ENCODE results near the gene PTPA.

PTPA gene

DNA sequence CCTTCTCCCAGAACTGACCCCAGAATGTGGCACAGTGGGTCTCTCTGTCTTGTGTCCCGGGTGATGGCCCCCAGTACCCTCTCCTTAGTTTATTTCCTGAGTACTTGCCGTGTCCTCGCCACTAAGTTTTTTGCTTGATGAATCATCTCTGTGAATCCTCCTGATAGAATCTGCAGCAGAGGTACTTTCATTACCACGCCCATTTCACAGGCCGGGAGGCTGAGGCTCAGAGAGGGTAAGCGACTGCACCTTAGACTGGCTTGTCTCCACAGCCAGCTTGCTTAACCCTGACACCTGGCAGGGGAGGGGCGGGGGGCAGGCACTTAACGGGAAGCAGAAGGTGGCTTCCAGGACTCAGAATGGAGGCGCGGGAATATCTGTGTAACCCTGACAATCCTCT is 74.8 kb downstream of the PTPA start:
- no peak for TF ChIP-seq FOXP2 (optimal IDR thresholded peaks at IDR 0.05; ENCODE audit: borderline replicate concordance, extremely low read depth, extremely low read length, insufficient read depth)
- no peak for TF ChIP-seq TAF1 (IDR thresholded peaks at IDR 0.05; ENCODE audit: borderline replicate concordance, insufficient read depth, low read length)
- TF ChIP-seq SIN3A (IDR thresholded peaks at IDR 0.05; ENCODE audit: borderline replicate concordance, insufficient read depth, low read length) = no peak
- TF ChIP-seq, protein P1, sequence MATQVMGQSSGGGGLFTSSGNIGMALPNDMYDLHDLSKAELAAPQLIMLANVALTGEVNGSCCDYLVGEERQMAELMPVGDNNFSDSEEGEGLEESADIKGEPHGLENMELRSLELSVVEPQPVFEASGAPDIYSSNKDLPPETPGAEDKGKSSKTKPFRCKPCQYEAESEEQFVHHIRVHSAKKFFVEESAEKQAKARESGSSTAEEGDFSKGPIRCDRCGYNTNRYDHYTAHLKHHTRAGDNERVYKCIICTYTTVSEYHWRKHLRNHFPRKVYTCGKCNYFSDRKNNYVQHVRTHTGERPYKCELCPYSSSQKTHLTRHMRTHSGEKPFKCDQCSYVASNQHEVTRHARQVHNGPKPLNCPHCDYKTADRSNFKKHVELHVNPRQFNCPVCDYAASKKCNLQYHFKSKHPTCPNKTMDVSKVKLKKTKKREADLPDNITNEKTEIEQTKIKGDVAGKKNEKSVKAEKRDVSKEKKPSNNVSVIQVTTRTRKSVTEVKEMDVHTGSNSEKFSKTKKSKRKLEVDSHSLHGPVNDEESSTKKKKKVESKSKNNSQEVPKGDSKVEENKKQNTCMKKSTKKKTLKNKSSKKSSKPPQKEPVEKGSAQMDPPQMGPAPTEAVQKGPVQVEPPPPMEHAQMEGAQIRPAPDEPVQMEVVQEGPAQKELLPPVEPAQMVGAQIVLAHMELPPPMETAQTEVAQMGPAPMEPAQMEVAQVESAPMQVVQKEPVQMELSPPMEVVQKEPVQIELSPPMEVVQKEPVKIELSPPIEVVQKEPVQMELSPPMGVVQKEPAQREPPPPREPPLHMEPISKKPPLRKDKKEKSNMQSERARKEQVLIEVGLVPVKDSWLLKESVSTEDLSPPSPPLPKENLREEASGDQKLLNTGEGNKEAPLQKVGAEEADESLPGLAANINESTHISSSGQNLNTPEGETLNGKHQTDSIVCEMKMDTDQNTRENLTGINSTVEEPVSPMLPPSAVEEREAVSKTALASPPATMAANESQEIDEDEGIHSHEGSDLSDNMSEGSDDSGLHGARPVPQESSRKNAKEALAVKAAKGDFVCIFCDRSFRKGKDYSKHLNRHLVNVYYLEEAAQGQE (IDR thresholded peaks at IDR 0.05; ENCODE audit: insufficient read depth in 1 of 2, low read depth in 2 of 2, low read length in 2 of 2) = no peak
- TF ChIP-seq POLR2AphosphoS5 (IDR thresholded peaks at IDR 0.05; ENCODE audit: low read depth, low read length) = no peak

DNA sequence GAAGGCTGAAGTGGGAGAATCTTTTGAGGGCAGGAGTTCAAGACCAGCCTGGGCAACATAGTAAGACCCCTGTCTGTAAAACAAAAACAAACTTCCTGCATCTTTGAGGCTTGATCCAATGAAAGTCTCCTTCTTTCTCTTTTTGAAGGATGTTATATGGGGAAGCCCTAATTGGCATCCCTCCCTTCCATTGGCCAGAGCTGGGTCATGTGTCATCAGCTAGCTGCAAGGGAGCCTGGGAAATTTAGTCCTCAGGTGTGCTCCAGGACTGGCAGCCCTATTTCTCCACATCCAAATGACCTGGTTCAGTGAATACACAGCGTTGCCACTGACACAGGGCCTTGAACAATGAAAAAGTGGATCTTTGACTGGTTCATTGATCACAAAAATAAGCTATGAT is 75.8 kb downstream of the PTPA start:
- TF ChIP-seq TAF1 (IDR thresholded peaks at IDR 0.05; ENCODE audit: borderline replicate concordance, insufficient read depth, low read length) (no peak), SIN3A (IDR thresholded peaks at IDR 0.05; ENCODE audit: borderline replicate concordance, insufficient read depth, low read length) (no peak), FOXP2 (optimal IDR thresholded peaks at IDR 0.05; ENCODE audit: borderline replicate concordance, extremely low read depth, extremely low read length, insufficient read depth) (no peak)

DNA sequence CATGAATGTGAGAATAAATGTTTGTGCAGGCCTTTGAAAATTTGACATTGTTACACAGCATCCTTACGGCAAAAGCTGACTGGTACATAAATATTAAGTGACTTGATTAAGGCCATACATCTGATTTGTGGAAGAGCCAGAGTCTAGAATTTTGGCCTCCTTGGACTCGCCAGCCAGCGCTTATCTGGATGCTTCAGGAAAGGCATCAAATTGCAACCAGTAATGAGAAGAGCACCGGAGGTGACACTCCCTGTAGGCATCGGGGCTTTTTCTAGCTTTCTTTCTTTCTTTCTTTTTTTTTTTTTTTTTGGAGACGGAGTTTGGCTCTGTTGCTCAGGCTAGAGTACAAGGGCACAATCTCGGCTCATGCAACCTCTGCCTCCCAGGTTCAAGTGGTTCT is 80.0 kb downstream of the PTPA start:
- no peak for TF ChIP-seq FOXP2 (optimal IDR thresholded peaks at IDR 0.05; ENCODE audit: borderline replicate concordance, extremely low read depth, extremely low read length, insufficient read depth)
- TF ChIP-seq SIN3A (IDR thresholded peaks at IDR 0.05; ENCODE audit: borderline replicate concordance, insufficient read depth, low read length) = no peak
- TF ChIP-seq TAF1 (IDR thresholded peaks at IDR 0.05; ENCODE audit: borderline replicate concordance, insufficient read depth, low read length) = no peak
- TF ChIP-seq POLR2AphosphoS5 (IDR thresholded peaks at IDR 0.05; ENCODE audit: low read depth, low read length) = no peak
- TF ChIP-seq, protein P1 (IDR thresholded peaks at IDR 0.05; ENCODE audit: insufficient read depth in 1 of 2, low read depth in 2 of 2, low read length in 2 of 2) = no peak

DNA sequence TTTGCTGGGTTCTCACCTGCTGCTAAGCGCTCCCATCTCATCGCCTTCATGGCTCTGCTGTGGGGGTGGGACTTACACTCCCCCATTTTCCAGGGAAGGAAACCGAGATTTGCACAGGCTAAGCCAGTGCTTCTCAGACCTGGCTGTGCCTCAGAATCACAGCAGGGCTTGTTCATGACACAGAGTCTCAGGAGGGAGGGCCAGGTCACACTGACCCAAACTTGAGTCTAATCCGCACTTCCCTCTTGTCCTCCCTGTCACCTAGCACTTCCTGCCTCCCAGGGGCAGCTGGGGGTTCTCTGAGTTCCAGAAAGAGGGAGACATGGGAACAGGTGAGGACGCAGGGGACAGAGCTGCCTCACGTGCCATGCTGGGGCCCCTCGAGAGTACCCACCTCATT is 82.4 kb downstream of the PTPA start:
- no peak for TF ChIP-seq POLR2AphosphoS5 (IDR thresholded peaks at IDR 0.05; ENCODE audit: low read depth, low read length)
- TF ChIP-seq, protein P1 (IDR thresholded peaks at IDR 0.05; ENCODE audit: insufficient read depth in 1 of 2, low read depth in 2 of 2, low read length in 2 of 2) = no peak
- TF ChIP-seq SIN3A (IDR thresholded peaks at IDR 0.05; ENCODE audit: borderline replicate concordance, insufficient read depth, low read length) = no peak
- no peak for TF ChIP-seq TAF1 (IDR thresholded peaks at IDR 0.05; ENCODE audit: borderline replicate concordance, insufficient read depth, low read length)
- TF ChIP-seq FOXP2 (optimal IDR thresholded peaks at IDR 0.05; ENCODE audit: borderline replicate concordance, extremely low read depth, extremely low read length, insufficient read depth) = no peak

DNA sequence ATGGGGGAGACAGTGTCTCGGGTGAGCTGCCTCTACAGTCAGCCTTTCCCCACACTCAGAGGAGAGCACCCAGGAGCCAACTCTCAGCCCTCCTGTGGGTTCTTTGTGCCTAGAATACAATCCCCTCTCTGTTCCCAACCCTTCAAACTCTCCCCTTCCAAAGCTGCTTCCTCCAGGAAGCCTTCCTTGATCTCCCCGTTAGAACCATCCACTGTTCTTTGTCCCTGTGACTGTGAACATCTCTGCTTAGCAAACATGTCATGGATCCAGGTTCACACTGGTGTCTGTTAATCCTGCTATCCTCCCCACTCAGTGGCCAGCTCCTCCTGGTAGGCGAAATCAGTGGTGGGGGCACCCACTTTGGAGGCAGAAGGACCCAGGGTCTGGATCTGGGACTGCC is 83.0 kb downstream of the PTPA start:
- TF ChIP-seq FOXP2 (optimal IDR thresholded peaks at IDR 0.05; ENCODE audit: borderline replicate concordance, extremely low read depth, extremely low read length, insufficient read depth) (no peak), POLR2AphosphoS5 (IDR thresholded peaks at IDR 0.05; ENCODE audit: low read depth, low read length) (no peak), TAF1 (IDR thresholded peaks at IDR 0.05; ENCODE audit: borderline replicate concordance, insufficient read depth, low read length) (no peak), SIN3A (IDR thresholded peaks at IDR 0.05; ENCODE audit: borderline replicate concordance, insufficient read depth, low read length) (no peak)
- TF ChIP-seq, protein P1 (IDR thresholded peaks at IDR 0.05; ENCODE audit: insufficient read depth in 1 of 2, low read depth in 2 of 2, low read length in 2 of 2) = no peak
